Activated naive CD4-positive, alpha-beta T cell treated with anti-CD3 and anti-CD28 coated beads for 36 hours (primary cell): ENCODE measurements around the gene COL23A1. TPM values are rescaled to one million over a fixed set of nuclear protein-coding genes. Genes with fewer than 3 reads are reported as not detected.

Experiments used
- CTCF ChIA-PET: fragments of 350-600 bp; sonication (Branson Sonifier 250); formaldehyde crosslinking; loops from one replicate; lab custom pipeline; 2021; ENCODE audit warnings: antibody characterized with exemption; lab: Charles Lee
- DNase-seq: peaks from one replicate; pipeline ENCODE4 v3.0.0-alpha.2; 2020
- H3K27ac Mint-ChIP-seq: one replicate; pipeline ENCODE4 v1.8.0; 2021; ENCODE audit warnings: mild to moderate bottlenecking, mixed read lengths
- H3K27me3 Mint-ChIP-seq: one replicate; pipeline ENCODE4 v1.8.0; 2021; ENCODE audit warnings: low read depth, mixed read lengths
- H3K36me3 Mint-ChIP-seq: one replicate; pipeline ENCODE4 v1.8.0; 2021; ENCODE audit warnings: low read depth, mixed read lengths
- H3K4me1 Mint-ChIP-seq: one replicate; pipeline ENCODE4 v1.8.0; 2021; ENCODE audit warnings: low read depth, mixed read lengths
- H3K4me3 Mint-ChIP-seq: one replicate; pipeline ENCODE4 v1.8.0; 2021; ENCODE audit warnings: mild to moderate bottlenecking, moderate library complexity, mixed read lengths
- H3K9me3 Mint-ChIP-seq: one replicate; pipeline ENCODE4 v1.8.0; 2021; ENCODE audit warnings: mixed read lengths
- intact Hi-C: fragments of 100-400 bp; cut with micrococcal nuclease; formaldehyde crosslinking; loops from one replicate; pipeline ENCODE4 v1.15.1; 2023
- total RNA-seq, 2 experiments: library from RNA; stranded (reverse); gene quantifications; one replicate each; pipeline ENCODE4 v1.2.3, GENCODE V29; 2021

COL23A1 gene
- total RNA-seq, 2 experiments from 2014 or later, result 0.07 TPM; not detected in 1

GRCh38 chr5:178403956-178404600, 186.1 kb downstream of the COL23A1 start:
- Mint-ChIP-seq H3K4me3 (no peak overlapping the region), H3K36me3 (no peaks in the 10 kb centered on the region), H3K9me3 (peaks cover 13% of the 10 kb centered on the region), H3K4me1 (no peaks in the 10 kb centered on the region), H3K27me3 (peaks cover 3% of the 10 kb centered on the region), H3K27ac (no peak overlapping the region)
- no peak for DNase-seq
- CTCF ChIA-PET, result no interaction called here
- intact Hi-C loops, result no loop called here

DNA sequence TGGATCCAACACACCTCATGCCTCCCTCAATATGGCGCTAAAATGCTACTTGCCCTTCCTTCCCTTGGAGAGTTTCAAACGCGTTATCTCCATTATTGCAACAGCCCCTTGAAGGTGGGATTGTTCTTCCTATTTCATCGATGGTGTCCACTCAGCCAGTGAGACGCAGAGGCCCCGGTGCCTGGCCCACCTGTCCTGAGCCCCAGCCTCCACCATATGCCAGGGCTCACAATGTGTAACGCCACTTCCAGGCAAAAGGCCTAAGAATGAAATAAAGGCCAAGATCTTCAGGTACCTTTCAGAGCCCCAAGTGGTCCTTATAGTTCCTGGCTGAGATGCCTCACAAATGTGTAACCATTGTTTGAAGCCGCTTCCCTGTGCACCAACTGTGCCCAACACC, 186.8 kb downstream of the COL23A1 start:
- DNase-seq, result no peak
- intact Hi-C loops, result no loop called here
- H3K27me3 Mint-ChIP-seq, result peaks cover 3% of the 10 kb centered on the region
- no peaks in the 10 kb centered on the region for H3K4me1 Mint-ChIP-seq
- no peak overlapping the region for H3K4me3 Mint-ChIP-seq
- CTCF ChIA-PET, result no interaction called here
- no peak overlapping the region for H3K27ac Mint-ChIP-seq
- peaks cover 13% of the 10 kb centered on the region for H3K9me3 Mint-ChIP-seq
- H3K36me3 Mint-ChIP-seq, result no peaks in the 10 kb centered on the region

DNA sequence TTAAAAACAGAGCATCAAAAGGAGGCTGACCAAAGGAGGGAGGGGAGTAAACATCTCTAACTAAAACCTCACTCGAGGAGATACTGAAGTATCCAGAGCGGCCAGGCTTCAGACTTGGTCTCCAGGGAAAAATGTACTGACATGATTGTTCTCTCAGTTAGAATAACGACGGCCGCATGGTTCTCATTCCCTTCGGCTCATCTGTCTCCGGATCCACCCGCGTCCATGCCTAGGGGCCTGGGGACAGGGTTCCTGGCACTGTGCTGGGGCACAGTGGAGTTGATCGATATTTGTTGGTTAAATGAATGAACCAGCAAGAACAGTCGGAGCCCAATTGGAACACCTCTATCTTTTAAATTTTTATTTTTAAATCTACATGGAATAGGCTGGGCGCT, 190.5 kb downstream of the COL23A1 start:
- Mint-ChIP-seq H3K9me3 (no peaks in the 10 kb centered on the region), H3K4me3 (no peak overlapping the region), H3K27me3 (peaks cover 3% of the 10 kb centered on the region), H3K27ac (no peak overlapping the region), H3K36me3 (no peaks in the 10 kb centered on the region), H3K4me1 (no peaks in the 10 kb centered on the region)
- CTCF ChIA-PET, result no interaction called here
- intact Hi-C loops, result no loop called here
- DNase-seq, result no peak

GRCh38 chr5:178398901-178399700, 191.1 kb downstream of the COL23A1 start:
- CTCF ChIA-PET, result no interaction called here
- peaks cover 6% of the 10 kb centered on the region for H3K27me3 Mint-ChIP-seq
- no peak for DNase-seq

DNA sequence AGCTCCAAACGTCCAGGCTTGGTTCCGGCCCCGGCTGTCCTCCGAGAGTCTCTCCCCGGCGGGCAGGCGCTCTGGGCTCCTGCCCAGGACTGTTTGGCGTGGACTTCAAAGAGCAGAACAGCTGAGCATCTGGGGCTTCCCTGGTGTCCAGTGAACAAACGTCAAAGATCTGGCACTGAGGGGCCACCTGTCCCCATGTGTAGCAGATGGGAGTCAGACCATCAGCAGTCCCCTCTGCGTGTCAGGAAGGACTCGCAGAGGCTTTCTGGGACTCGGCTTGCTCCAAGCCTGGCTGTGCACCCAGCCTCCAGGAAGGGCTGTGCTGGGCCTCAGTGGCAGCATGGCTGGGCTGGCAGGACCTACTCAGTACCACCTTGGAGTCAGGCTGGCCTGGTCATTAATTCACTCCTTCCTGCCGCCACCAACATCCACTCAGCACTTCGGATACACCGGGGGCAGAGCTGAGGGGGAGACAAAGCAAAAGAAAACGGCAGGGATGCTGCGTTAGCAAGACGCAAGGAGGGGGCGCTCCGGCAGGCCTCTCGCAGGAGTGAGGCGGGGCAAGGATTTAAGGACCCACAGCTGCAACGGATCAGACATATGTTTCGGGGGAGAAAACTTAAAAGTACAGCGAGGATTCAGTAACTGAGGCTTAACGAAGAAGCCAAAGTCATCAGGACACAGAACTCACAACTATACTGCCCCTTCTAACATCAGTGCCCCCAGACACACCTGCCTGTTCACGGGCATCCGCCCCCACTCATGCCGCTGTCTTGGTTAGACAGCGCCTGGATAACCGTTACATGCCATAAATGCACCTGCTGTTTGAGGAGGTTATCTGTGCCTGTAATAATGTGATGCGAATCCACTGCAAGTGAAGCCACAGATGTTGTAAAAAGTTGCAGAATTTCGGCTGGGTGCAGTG, 193.1 kb downstream of the COL23A1 start:
- CTCF ChIA-PET, result no interaction called here
- intact Hi-C loops, result no loop called here
- Mint-ChIP-seq H3K27ac (no peak overlapping the region), H3K27me3 (peaks cover 7% of the 10 kb centered on the region), H3K4me3 (no peak overlapping the region), H3K9me3 (no peaks in the 10 kb centered on the region), H3K4me1 (no peaks in the 10 kb centered on the region), H3K36me3 (no peaks in the 10 kb centered on the region)
- DNase-seq, result no peak

More at GRCh38 chr5:178398901-178399700, 191.1 kb downstream of the COL23A1 start:
- Mint-ChIP-seq H3K4me3 (no peak overlapping the region), H3K36me3 (no peaks in the 10 kb centered on the region), H3K9me3 (no peaks in the 10 kb centered on the region), H3K4me1 (no peaks in the 10 kb centered on the region), H3K27ac (no peak overlapping the region)
- intact Hi-C loops, result no loop called here

DNA sequence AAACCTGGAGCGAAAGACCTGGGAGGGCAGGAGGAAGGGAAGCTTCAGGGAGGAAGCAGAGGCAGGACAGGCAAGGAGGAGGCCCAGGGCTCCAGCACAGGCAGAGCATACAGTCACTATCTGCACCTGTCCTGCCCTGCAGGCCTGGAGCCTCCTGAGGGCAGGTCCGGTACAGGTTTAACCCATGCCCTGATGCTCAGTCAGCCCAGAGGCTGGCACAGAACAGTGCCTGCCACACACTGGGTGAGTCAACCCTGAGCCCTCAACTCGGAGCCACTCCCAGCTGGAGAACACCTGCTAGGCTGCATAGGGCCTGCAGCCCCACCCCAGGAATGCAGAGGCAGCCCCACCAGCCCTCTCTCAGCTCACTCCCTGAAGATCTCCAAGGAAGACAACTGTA, 196.1 kb downstream of the COL23A1 start:
- Mint-ChIP-seq H3K4me3 (no peak overlapping the region), H3K27ac (no peak overlapping the region), H3K4me1 (no peaks in the 10 kb centered on the region), H3K27me3 (peaks cover 5% of the 10 kb centered on the region), H3K9me3 (no peaks in the 10 kb centered on the region), H3K36me3 (no peaks in the 10 kb centered on the region)
- intact Hi-C loops, result no loop called here
- CTCF ChIA-PET, result no interaction called here
- DNase-seq, result no peak

- CTCF ChIA-PET, result no interaction called here
- Mint-ChIP-seq H3K4me1 (no peaks in the 10 kb centered on the region), H3K36me3 (no peaks in the 10 kb centered on the region), H3K9me3 (no peaks in the 10 kb centered on the region), H3K27ac (no peak overlapping the region), H3K4me3 (no peak overlapping the region), H3K27me3 (peaks cover 5% of the 10 kb centered on the region)
- intact Hi-C loops, result no loop called here
- DNase-seq, result no peak
Observed at GRCh38 chr5:178392931-178393394, 197.2 kb downstream of the COL23A1 start.

GRCh38 chr5:178392386-178392785, 197.8 kb downstream of the COL23A1 start:
- intact Hi-C loops, result no loop called here
- DNase-seq, result no peak
- H3K36me3 Mint-ChIP-seq, result no peaks in the 10 kb centered on the region
- no peaks in the 10 kb centered on the region for H3K9me3 Mint-ChIP-seq
- H3K4me1 Mint-ChIP-seq, result no peaks in the 10 kb centered on the region
- CTCF ChIA-PET, result no interaction called here
- peaks cover 5% of the 10 kb centered on the region for H3K27me3 Mint-ChIP-seq
- H3K4me3 Mint-ChIP-seq, result no peak overlapping the region
- no peak overlapping the region for H3K27ac Mint-ChIP-seq

DNA sequence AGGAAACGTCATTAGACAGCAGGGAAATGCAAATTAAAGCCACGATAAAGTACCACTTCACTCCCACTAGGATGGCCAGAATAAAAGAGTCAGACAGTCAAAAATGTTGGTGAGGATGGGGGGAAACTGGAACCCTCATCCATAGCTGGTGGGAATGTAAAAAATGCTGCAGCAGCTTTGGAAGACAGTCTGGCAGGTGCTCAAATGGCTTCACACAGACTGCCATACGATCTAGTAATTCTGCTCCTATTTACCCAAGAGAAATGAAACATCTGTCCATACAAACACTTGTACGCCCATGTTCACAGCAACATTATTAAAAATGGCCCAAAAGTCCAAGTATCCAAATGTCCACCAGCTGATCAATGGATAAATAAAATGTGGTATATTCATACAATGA, 198.7 kb downstream of the COL23A1 start:
- Mint-ChIP-seq H3K27me3 (peaks cover 7% of the 10 kb centered on the region), H3K27ac (no peak overlapping the region), H3K36me3 (no peaks in the 10 kb centered on the region), H3K4me3 (no peak overlapping the region), H3K9me3 (no peaks in the 10 kb centered on the region), H3K4me1 (no peaks in the 10 kb centered on the region)
- CTCF ChIA-PET, result no interaction called here
- no peak for DNase-seq
- intact Hi-C loops, result no loop called here

GRCh38 chr5:178389796-178390195, 200.4 kb downstream of the COL23A1 start:
- no peak overlapping the region for H3K4me3 Mint-ChIP-seq
- no peaks in the 10 kb centered on the region for H3K9me3 Mint-ChIP-seq
- no peaks in the 10 kb centered on the region for H3K4me1 Mint-ChIP-seq
- CTCF ChIA-PET, result no interaction called here
- intact Hi-C loops, result no loop called here
- DNase-seq, result no peak
- no peak overlapping the region for H3K27ac Mint-ChIP-seq
- peaks cover 7% of the 10 kb centered on the region for H3K27me3 Mint-ChIP-seq
- no peaks in the 10 kb centered on the region for H3K36me3 Mint-ChIP-seq

- no peaks in the 10 kb centered on the region for H3K36me3 Mint-ChIP-seq
- H3K4me1 Mint-ChIP-seq, result no peaks in the 10 kb centered on the region
- CTCF ChIA-PET, result no interaction called here
- intact Hi-C loops, result no loop called here
- H3K27me3 Mint-ChIP-seq, result peaks cover 4% of the 10 kb centered on the region
- no peaks in the 10 kb centered on the region for H3K9me3 Mint-ChIP-seq
- no peak overlapping the region for H3K27ac Mint-ChIP-seq
- no peak overlapping the region for H3K4me3 Mint-ChIP-seq
- DNase-seq, result no peak
Observed at GRCh38 chr5:178389026-178389729, 201.0 kb downstream of the COL23A1 start.
